HG03196 (cell line): Measurements from ENCODE around the gene HOXA7.

Experiments used
- ATAC-seq: cut with Tn5 transposase; IDR thresholded peaks from one replicate; pipeline ENCODE4 v1.9.1; 2021; ENCODE audit not compliant: unreplicated experiment

The HOXA7 gene

GRCh38 chr7:27109466-27110185, 46.8 kb downstream of the HOXA7 start:
- ATAC-seq, result no peak

- ATAC-seq, result no peak
Observed at GRCh38 chr7:27108390-27109127, 47.9 kb downstream of the HOXA7 start.

GRCh38 chr7:27107391-27108381, 48.8 kb downstream of the HOXA7 start:
- no peak for ATAC-seq

GRCh38 chr7:27106901-27107240, 49.6 kb downstream of the HOXA7 start:
- ATAC-seq, result no peak

GRCh38 chr7:27106181-27106900, 50.1 kb downstream of the HOXA7 start:
- ATAC-seq, result no peak

GRCh38 chr7:27105301-27106031, 51.0 kb downstream of the HOXA7 start:
- ATAC-seq, result no peak

GRCh38 chr7:27104341-27105058, 52.0 kb downstream of the HOXA7 start:
- no peak for ATAC-seq
